ENCODE measurements around the gene CAPN13.

GRCh38 chr2:30733876-30734520 is 73.2 kb downstream of the CAPN13 start:
- TF ChIP-seq CTCF (IDR thresholded peaks at IDR 0.05 in 2 of 3, conservative IDR thresholded peaks at IDR 0.05 in 1 of 3; ENCODE audit: control insufficient read depth in 2 of 3, extremely low read depth in 1 of 3, insufficient read depth in 1 of 3, low read depth in 3 of 3, low read length in 3 of 3), result no peak
- TF ChIP-seq TAF1 (IDR thresholded peaks at IDR 0.05; ENCODE audit: borderline replicate concordance, low read depth, low read length), result no peak
- no peak for TF ChIP-seq POLR2A (IDR thresholded peaks at IDR 0.05; ENCODE audit: low read depth, low read length)
- TF ChIP-seq EGR1 (IDR thresholded peaks at IDR 0.05; ENCODE audit: borderline replicate concordance in 1 of 2, low read depth in 2 of 2, low read length in 2 of 2), result no peak
- TF ChIP-seq SMC3 (IDR thresholded peaks at IDR 0.05; ENCODE audit: borderline replicate concordance, low read length), result no peak
- no peak for TF ChIP-seq HCFC1 (IDR thresholded peaks at IDR 0.05; ENCODE audit: low read length)
- TF ChIP-seq BCLAF1 (IDR thresholded peaks at IDR 0.05), result no peak
- no peak for TF ChIP-seq PRDM15 (CRISPR knock-in tag; IDR thresholded peaks at IDR 0.05)
- TF ChIP-seq ZNF274 (IDR thresholded peaks at IDR 0.05; ENCODE audit: insufficient read depth, insufficient read length), result no peak

Data from GM12878 (cell line).